HepG2 (cell line): ENCODE data around the gene CORO7. TPM values are rescaled to one million over a fixed set of nuclear protein-coding genes. Genes with fewer than 3 reads are reported as not detected.
A peak's percentile ranks its signal among the peaks of the same experiment; 100 is the strongest.

Experiments
- BRCA1 ChIP-seq: sonication (generic); formaldehyde crosslinking; IDR thresholded peaks from 2 replicates; pipeline ENCODE4 v1.4.0; 2020; ENCODE audit warnings: missing genetic modification reagents
- CHD2 ChIP-seq: IDR thresholded peaks from 2 replicates; pipeline ENCODE4 v1.6.1; 2011; ENCODE audit warnings: low read depth, low read length, improper control_type of control experiment
- HMGA1 ChIP-seq: sonication (generic); formaldehyde crosslinking; conservative IDR thresholded peaks from 2 replicates; pipeline ENCODE4 v1.4.0; 2020; ENCODE audit warnings: missing genetic modification reagents
- HNF4G ChIP-seq, 2 experiments: sonication (generic) in 1 of 2; formaldehyde crosslinking in 1 of 2; IDR thresholded peaks; 2 replicates each; pipeline versions ENCODE4 v1.4.0 to v1.6.1; 2011 to 2020; ENCODE audit warnings: borderline replicate concordance in 2 of 2, low read depth in 2 of 2, mild to moderate bottlenecking in 2 of 2, low read length in 1 of 2, missing genetic modification reagents in 1 of 2, moderate library complexity in 1 of 2
- MBD4 ChIP-seq: IDR thresholded peaks from 2 replicates; pipeline ENCODE4 v1.6.1; 2012; ENCODE audit warnings: low read length, inconsistent platforms, borderline replicate concordance
- SALL2 ChIP-seq: sonication (generic); formaldehyde crosslinking; IDR thresholded peaks from 2 replicates; pipeline ENCODE4 v1.8.1; 2023; ENCODE audit warnings: mild to moderate bottlenecking, missing genetic modification reagents, inconsistent platforms
- SATB2 ChIP-seq: sonication (generic); formaldehyde crosslinking; IDR thresholded peaks from 2 replicates; pipeline ENCODE4 v1.5.0; 2020; ENCODE audit warnings: missing genetic modification reagents
- SNAI1 ChIP-seq: sonication (generic); formaldehyde crosslinking; IDR thresholded peaks from 2 replicates; pipeline ENCODE4 v1.5.0; 2020; ENCODE audit warnings: mild to moderate bottlenecking, missing genetic modification reagents, borderline replicate concordance
- SRY ChIP-seq: sonication (generic); formaldehyde crosslinking; IDR thresholded peaks from 2 replicates; pipeline ENCODE4 v1.8.0; 2022; ENCODE audit warnings: mild to moderate bottlenecking, missing genetic modification reagents
- YY1 ChIP-seq: IDR thresholded peaks from 2 replicates; pipeline ENCODE4 v1.6.1; 2011; ENCODE audit warnings: low read length, low read depth, moderate library complexity, mild to moderate bottlenecking; ENCODE audit not compliant: insufficient read depth, insufficient replicate concordance
- ZNF232 ChIP-seq: sonication (generic); formaldehyde crosslinking; IDR thresholded peaks from 2 replicates; pipeline ENCODE4 v1.4.0; 2020; ENCODE audit warnings: missing genetic modification reagents, borderline replicate concordance
- ZNF264 ChIP-seq: sonication (generic); formaldehyde crosslinking; IDR thresholded peaks from 2 replicates; pipeline ENCODE4 v1.4.0; 2020; ENCODE audit warnings: missing genetic modification reagents
- ZNF446 ChIP-seq: sonication (generic); formaldehyde crosslinking; IDR thresholded peaks from 2 replicates; pipeline ENCODE4 v1.5.0; 2020; ENCODE audit warnings: mild to moderate bottlenecking, missing genetic modification reagents
- ZNF546 ChIP-seq: sonication (generic); formaldehyde crosslinking; conservative IDR thresholded peaks from 2 replicates; pipeline ENCODE4 v1.8.1; 2023; ENCODE audit warnings: mild to moderate bottlenecking, missing genetic modification reagents
- ZNF614 ChIP-seq: IDR thresholded peaks from 2 replicates; pipeline ENCODE4 v1.6.1; 2018; ENCODE audit warnings: missing biosample characterization, missing genetic modification reagents, inconsistent platforms, borderline replicate concordance
- ZNF652 ChIP-seq: IDR thresholded peaks from 2 replicates; pipeline ENCODE4 v1.6.1; 2016; ENCODE audit warnings: low read depth, borderline replicate concordance
- polyA plus RNA-seq, 8 experiments: library from polyadenylated mRNA; depleted of rRNA in 3 of 8; stranded (reverse) in 7 of 8; unstranded in 1 of 8; fragments of >200 nt; fragmentation: Illumina TruSeq in 4 of 8; extraction: Trizol in 4 of 8; gene quantifications; 2 replicates each; pipeline versions ENCODE4 v1.2.1 to v1.2.3, GENCODE V29; 2011 to 2016; ENCODE audit warnings: low read depth in 4 of 8, missing spikeins in 1 of 8, mixed read lengths in 1 of 8; ENCODE audit not compliant: insufficient read depth in 1 of 8
- total RNA-seq, 5 experiments: library from RNA; depleted of rRNA; stranded (reverse); fragments of >200 nt; fragmentation: Illumina TruSeq; extraction: Trizol; gene quantifications; 2 replicates each; pipeline ENCODE4 v1.2.3, GENCODE V29; 2016; ENCODE audit warnings: low read depth in 1 of 5
- TF ChIP-seq, protein P1 (sequence below): sonication (generic); formaldehyde crosslinking; IDR thresholded peaks from 2 replicates; pipeline ENCODE4 v1.4.0; 2020; ENCODE audit warnings: low read depth, mild to moderate bottlenecking, missing genetic modification reagents
- TF ChIP-seq, protein P2 (sequence below): sonication (generic); formaldehyde crosslinking; IDR thresholded peaks from 2 replicates; pipeline ENCODE4 v1.4.0; 2020; ENCODE audit warnings: missing genetic modification reagents
- TF ChIP-seq, protein P3 (sequence below): sonication (generic); formaldehyde crosslinking; IDR thresholded peaks from 2 replicates; pipeline ENCODE4 v1.4.0; 2020; ENCODE audit warnings: missing genetic modification reagents
- TF ChIP-seq, protein P4 (sequence below): sonication (generic); formaldehyde crosslinking; IDR thresholded peaks from 2 replicates; pipeline ENCODE4 v1.4.0; 2020; ENCODE audit warnings: mild to moderate bottlenecking, low read depth, missing genetic modification reagents
- TF ChIP-seq, protein P5 (sequence below): sonication (generic); formaldehyde crosslinking; IDR thresholded peaks from 2 replicates; pipeline ENCODE4 v1.4.0; 2020; ENCODE audit warnings: missing genetic modification reagents

CORO7 gene
- total and polyA plus RNA-seq, 2 of the 13 experiments (the other 11 are each of a cell fraction or from before 2014, with no cell fraction given): 9.9 to 14.3 TPM

DNA sequence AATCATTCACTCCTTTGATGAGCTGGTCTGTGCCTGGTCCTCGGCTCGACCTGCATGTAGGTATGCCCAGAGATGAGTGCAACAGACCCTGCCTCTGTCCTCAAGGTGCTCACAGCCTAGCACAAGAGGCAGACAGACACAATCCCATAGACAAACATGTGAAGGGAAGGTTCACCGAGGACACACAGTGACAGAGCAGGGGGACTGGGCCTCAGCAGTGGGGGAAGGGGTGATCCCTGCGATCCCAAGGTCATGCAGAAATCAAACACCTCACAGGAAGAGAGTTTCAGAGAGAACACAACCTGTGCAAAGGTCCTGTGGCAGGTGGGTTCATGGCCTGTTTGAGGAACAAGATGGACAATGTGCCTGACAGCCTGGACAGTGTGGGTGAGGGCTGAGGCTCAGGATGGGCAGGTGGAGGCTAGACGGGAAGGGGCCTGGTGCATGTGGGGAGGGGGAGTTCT, 49.0 kb downstream of the CORO7 start (continued):
- TF ChIP-seq SALL2 (CRISPR knock-in tag) (no peak), ZNF232 (no peak), ZNF614 (CRISPR knock-in tag) (no peak), MBD4 (no peak), SRY (CRISPR knock-in tag) (no peak), ZNF446 (CRISPR knock-in tag) (no peak), YY1 (no peak), HMGA1 (CRISPR knock-in tag) (no peak), CHD2 (peak; percentile 29; the same call in 1 of the 2 replicates), SNAI1 (CRISPR knock-in tag) (no peak), BRCA1 (CRISPR knock-in tag) (no peak), SATB2 (CRISPR knock-in tag) (no peak), ZNF264 (CRISPR knock-in tag) (no peak), ZNF546 (CRISPR knock-in tag) (no peak; the same call in 1 of the 2 replicates), ZNF652 (CRISPR knock-in tag) (no peak), HNF4G (IDR thresholded peaks at IDR 0.05; ENCODE audit: borderline replicate concordance, low read depth, low read length) (peak; percentile 79; the same call in 1 of the 2 replicates), HNF4G (CRISPR knock-in tag; IDR thresholded peaks at IDR 0.05; ENCODE audit: borderline replicate concordance, low read depth) (peak; percentile 68; the same call in 1 of the 2 replicates)
- TF ChIP-seq, protein P1, sequence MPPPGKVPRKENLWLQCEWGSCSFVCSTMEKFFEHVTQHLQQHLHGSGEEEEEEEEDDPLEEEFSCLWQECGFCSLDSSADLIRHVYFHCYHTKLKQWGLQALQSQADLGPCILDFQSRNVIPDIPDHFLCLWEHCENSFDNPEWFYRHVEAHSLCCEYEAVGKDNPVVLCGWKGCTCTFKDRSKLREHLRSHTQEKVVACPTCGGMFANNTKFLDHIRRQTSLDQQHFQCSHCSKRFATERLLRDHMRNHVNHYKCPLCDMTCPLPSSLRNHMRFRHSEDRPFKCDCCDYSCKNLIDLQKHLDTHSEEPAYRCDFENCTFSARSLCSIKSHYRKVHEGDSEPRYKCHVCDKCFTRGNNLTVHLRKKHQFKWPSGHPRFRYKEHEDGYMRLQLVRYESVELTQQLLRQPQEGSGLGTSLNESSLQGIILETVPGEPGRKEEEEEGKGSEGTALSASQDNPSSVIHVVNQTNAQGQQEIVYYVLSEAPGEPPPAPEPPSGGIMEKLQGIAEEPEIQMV (CRISPR knock-in tag): 0 out of 2 replicates have a peak, but pooled peaks have one; percentile 28
- TF ChIP-seq, protein P2, sequence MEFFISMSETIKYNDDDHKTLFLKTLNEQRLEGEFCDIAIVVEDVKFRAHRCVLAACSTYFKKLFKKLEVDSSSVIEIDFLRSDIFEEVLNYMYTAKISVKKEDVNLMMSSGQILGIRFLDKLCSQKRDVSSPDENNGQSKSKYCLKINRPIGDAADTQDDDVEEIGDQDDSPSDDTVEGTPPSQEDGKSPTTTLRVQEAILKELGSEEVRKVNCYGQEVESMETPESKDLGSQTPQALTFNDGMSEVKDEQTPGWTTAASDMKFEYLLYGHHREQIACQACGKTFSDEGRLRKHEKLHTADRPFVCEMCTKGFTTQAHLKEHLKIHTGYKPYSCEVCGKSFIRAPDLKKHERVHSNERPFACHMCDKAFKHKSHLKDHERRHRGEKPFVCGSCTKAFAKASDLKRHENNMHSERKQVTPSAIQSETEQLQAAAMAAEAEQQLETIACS: no peak
- TF ChIP-seq, protein P3, sequence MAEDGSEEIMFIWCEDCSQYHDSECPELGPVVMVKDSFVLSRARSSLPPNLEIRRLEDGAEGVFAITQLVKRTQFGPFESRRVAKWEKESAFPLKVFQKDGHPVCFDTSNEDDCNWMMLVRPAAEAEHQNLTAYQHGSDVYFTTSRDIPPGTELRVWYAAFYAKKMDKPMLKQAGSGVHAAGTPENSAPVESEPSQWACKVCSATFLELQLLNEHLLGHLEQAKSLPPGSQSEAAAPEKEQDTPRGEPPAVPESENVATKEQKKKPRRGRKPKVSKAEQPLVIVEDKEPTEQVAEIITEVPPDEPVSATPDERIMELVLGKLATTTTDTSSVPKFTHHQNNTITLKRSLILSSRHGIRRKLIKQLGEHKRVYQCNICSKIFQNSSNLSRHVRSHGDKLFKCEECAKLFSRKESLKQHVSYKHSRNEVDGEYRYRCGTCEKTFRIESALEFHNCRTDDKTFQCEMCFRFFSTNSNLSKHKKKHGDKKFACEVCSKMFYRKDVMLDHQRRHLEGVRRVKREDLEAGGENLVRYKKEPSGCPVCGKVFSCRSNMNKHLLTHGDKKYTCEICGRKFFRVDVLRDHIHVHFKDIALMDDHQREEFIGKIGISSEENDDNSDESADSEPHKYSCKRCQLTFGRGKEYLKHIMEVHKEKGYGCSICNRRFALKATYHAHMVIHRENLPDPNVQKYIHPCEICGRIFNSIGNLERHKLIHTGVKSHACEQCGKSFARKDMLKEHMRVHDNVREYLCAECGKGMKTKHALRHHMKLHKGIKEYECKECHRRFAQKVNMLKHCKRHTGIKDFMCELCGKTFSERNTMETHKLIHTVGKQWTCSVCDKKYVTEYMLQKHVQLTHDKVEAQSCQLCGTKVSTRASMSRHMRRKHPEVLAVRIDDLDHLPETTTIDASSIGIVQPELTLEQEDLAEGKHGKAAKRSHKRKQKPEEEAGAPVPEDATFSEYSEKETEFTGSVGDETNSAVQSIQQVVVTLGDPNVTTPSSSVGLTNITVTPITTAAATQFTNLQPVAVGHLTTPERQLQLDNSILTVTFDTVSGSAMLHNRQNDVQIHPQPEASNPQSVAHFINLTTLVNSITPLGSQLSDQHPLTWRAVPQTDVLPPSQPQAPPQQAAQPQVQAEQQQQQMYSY (CRISPR knock-in tag): no peak
- TF ChIP-seq, protein P4, sequence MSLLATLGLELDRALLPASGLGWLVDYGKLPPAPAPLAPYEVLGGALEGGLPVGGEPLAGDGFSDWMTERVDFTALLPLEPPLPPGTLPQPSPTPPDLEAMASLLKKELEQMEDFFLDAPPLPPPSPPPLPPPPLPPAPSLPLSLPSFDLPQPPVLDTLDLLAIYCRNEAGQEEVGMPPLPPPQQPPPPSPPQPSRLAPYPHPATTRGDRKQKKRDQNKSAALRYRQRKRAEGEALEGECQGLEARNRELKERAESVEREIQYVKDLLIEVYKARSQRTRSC (CRISPR knock-in tag): 0 out of 2 replicates have a peak, but pooled peaks have one; percentile 58
- TF ChIP-seq, protein P5, sequence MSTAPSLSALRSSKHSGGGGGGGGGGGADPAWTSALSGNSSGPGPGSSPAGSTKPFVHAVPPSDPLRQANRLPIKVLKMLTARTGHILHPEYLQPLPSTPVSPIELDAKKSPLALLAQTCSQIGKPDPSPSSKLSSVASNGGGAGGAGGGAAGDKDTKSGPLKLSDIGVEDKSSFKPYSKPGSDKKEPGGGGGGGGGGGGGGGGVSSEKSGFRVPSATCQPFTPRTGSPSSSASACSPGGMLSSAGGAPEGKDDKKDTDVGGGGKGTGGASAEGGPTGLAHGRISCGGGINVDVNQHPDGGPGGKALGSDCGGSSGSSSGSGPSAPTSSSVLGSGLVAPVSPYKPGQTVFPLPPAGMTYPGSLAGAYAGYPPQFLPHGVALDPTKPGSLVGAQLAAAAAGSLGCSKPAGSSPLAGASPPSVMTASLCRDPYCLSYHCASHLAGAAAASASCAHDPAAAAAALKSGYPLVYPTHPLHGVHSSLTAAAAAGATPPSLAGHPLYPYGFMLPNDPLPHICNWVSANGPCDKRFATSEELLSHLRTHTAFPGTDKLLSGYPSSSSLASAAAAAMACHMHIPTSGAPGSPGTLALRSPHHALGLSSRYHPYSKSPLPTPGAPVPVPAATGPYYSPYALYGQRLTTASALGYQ (CRISPR knock-in tag): no peak
